Liver (tissue), 3 donors: Measurements from ENCODE around the gene GRB2.
A peak's percentile ranks its signal among the peaks of the same experiment; 100 is the strongest.

Experiments used
- ATF3 ChIP-seq: IDR thresholded peaks from 2 replicates; pipeline ENCODE4 v1.6.1; 2016; ENCODE audit warnings: antibody characterized with exemption
- CTCF ChIP-seq: fragments of 150-350 bp; IDR thresholded peaks from 2 replicates; pipeline ENCODE4 v1.5.1; 2017; ENCODE audit warnings: improper control_type of control experiment, low read depth, low read length; ENCODE audit not compliant: missing input control
- GABPA ChIP-seq, 2 donors: IDR thresholded peaks in 1 of 2; conservative IDR thresholded peaks in 1 of 2; 2 replicates each; pipeline ENCODE4 v1.6.1; 2016; ENCODE audit warnings: antibody characterized with exemption in 2 of 2, mild to moderate bottlenecking in 1 of 2, moderate library complexity in 1 of 2
- HNF4A ChIP-seq, 2 donors: conservative IDR thresholded peaks; 2 replicates each; pipeline ENCODE4 v1.6.1; 2016; ENCODE audit warnings: antibody characterized with exemption in 2 of 2, mild to moderate bottlenecking in 2 of 2
- JUND ChIP-seq, 2 donors: IDR thresholded peaks; 2 replicates each; pipeline ENCODE4 v1.6.1; 2016; ENCODE audit warnings: antibody characterized with exemption in 2 of 2
- MAX ChIP-seq: IDR thresholded peaks from 2 replicates; pipeline ENCODE4 v1.6.1; 2016; ENCODE audit warnings: antibody characterized with exemption
- NR2F2 ChIP-seq: IDR thresholded peaks from 2 replicates; pipeline ENCODE4 v1.6.1; 2016; ENCODE audit warnings: antibody characterized with exemption
- RAD21 ChIP-seq, 2 donors: IDR thresholded peaks; 2 replicates each; pipeline ENCODE4 v1.6.1; 2016; ENCODE audit warnings: antibody characterized with exemption in 2 of 2, mild to moderate bottlenecking in 2 of 2
- REST ChIP-seq: IDR thresholded peaks from 2 replicates; pipeline ENCODE4 v1.6.1; 2016; ENCODE audit warnings: antibody characterized with exemption, mild to moderate bottlenecking
- RXRA ChIP-seq, 2 donors: IDR thresholded peaks; 2 replicates each; pipeline ENCODE4 v1.6.1; 2017 to 2018; ENCODE audit warnings: antibody characterized with exemption in 2 of 2, mild to moderate bottlenecking in 1 of 2
- TAF1 ChIP-seq: conservative IDR thresholded peaks from 2 replicates; pipeline ENCODE4 v1.6.1; 2016; ENCODE audit warnings: antibody characterized with exemption, mild to moderate bottlenecking
- YY1 ChIP-seq: IDR thresholded peaks from 2 replicates; pipeline ENCODE4 v1.6.1; 2016; ENCODE audit warnings: antibody characterized with exemption, mild to moderate bottlenecking
- ZBTB33 ChIP-seq: IDR thresholded peaks from 2 replicates; pipeline ENCODE4 v1.6.1; 2016; ENCODE audit warnings: antibody characterized with exemption
- donor health status: healthy.
- donor health status: healthy.

GRCh38 chr17:75393523-75394331 lies 11.8 kb downstream of the GRB2 start:
- peak; percentile 96 for TF ChIP-seq REST
- TF ChIP-seq YY1: peak; percentile 43
- TF ChIP-seq RAD21 (IDR thresholded peaks at IDR 0.05): peak; percentile 35 to 53
- peak; percentile 33 for TF ChIP-seq CTCF
- peak; percentile 54 for TF ChIP-seq ZBTB33
- TF ChIP-seq ATF3: no peak
- peak in 1 of 2 donors; percentile 38 for TF ChIP-seq JUND (IDR thresholded peaks at IDR 0.05)
- peak; percentile 67 for TF ChIP-seq MAX
- peak; percentile 9 for TF ChIP-seq NR2F2
- TF ChIP-seq GABPA (IDR thresholded peaks at IDR 0.05 in 1 of 2, conservative IDR thresholded peaks at IDR 0.05 in 1 of 2): peak; percentile 80 to 94
- peak; percentile 53 for TF ChIP-seq TAF1
- TF ChIP-seq RXRA (IDR thresholded peaks at IDR 0.05): peak in 1 of 2 donors; percentile 1
- TF ChIP-seq HNF4A (conservative IDR thresholded peaks at IDR 0.05): peak; percentile 3 to 35
